Left kidney (tissue), 2 donors: ENCODE results near the gene COX4I1. TPM values are rescaled to one million over a fixed set of nuclear protein-coding genes. Genes with fewer than 3 reads are reported as not detected.

Experiments
- DNase-seq: peaks from one replicate; pipeline ENCODE4 v3.0.0-alpha.2; 2013
- polyA plus RNA-seq: library from polyadenylated mRNA; unstranded; fragments of 120-200 nt; gene quantifications from one replicate; pipeline ENCODE4 v1.2.1, GENCODE V29; 2013; ENCODE audit not compliant: insufficient read length

COX4I1 gene
- polyA plus RNA-seq, 1 donor = 303 TPM

- no peak for DNase-seq
Observed at GRCh38 chr16:85762970-85763369, 36.5 kb upstream of the COX4I1 start.

- no peak for DNase-seq
Observed at GRCh38 chr16:85763616-85764015, 35.9 kb upstream of the COX4I1 start.

- no peak for DNase-seq
Observed at GRCh38 chr16:85765211-85765610, 34.3 kb upstream of the COX4I1 start.

GRCh38 chr16:85765767-85766166 is 33.7 kb upstream of the COX4I1 start:
- no peak for DNase-seq

GRCh38 chr16:85767531-85767930 is 32.0 kb upstream of the COX4I1 start:
- DNase-seq = no peak

- DNase-seq = no peak
Observed at GRCh38 chr16:85768199-85768598, 31.3 kb upstream of the COX4I1 start.

- DNase-seq = no peak
Observed at GRCh38 chr16:85770741-85771140, 28.8 kb upstream of the COX4I1 start.

- DNase-seq = no peak
Observed at GRCh38 chr16:85773044-85773443, 26.5 kb upstream of the COX4I1 start.

- DNase-seq = no peak
Observed at GRCh38 chr16:85774136-85774535, 25.4 kb upstream of the COX4I1 start.

GRCh38 chr16:85774811-85775210 is 24.7 kb upstream of the COX4I1 start:
- DNase-seq = no peak

- no peak for DNase-seq
Observed at GRCh38 chr16:85777583-85778310, 21.7 kb upstream of the COX4I1 start.

- DNase-seq = no peak
Observed at GRCh38 chr16:85778873-85779272, 20.6 kb upstream of the COX4I1 start.

GRCh38 chr16:85780281-85780680 is 19.2 kb upstream of the COX4I1 start:
- no peak for DNase-seq

- DNase-seq = no peak
Observed at GRCh38 chr16:85781156-85781555, 18.3 kb upstream of the COX4I1 start.

GRCh38 chr16:85781695-85782370 is 17.7 kb upstream of the COX4I1 start:
- no peak for DNase-seq

- no peak for DNase-seq
Observed at GRCh38 chr16:85782451-85782850, 17.0 kb upstream of the COX4I1 start.

GRCh38 chr16:85783441-85783840 is 16.1 kb upstream of the COX4I1 start:
- no peak for DNase-seq

GRCh38 chr16:85784813-85785212 is 14.7 kb upstream of the COX4I1 start:
- no peak for DNase-seq

GRCh38 chr16:85785927-85786326 is 13.6 kb upstream of the COX4I1 start:
- DNase-seq = no peak

GRCh38 chr16:85788819-85789218 is 10.7 kb upstream of the COX4I1 start:
- DNase-seq = no peak

GRCh38 chr16:85789773-85790172 is 9.7 kb upstream of the COX4I1 start:
- no peak for DNase-seq

- no peak for DNase-seq
Observed at GRCh38 chr16:85793662-85794298, 5.7 kb upstream of the COX4I1 start.

GRCh38 chr16:85794696-85795095 is 4.8 kb upstream of the COX4I1 start:
- DNase-seq = no peak
